ENCODE data around the gene ZNF19.
"Not testable (repeated sequence)": the region's sequence is repeated elsewhere in the genome, so short reads cannot be mapped to it uniquely, and the experiment has no call there.

ZNF19 gene

DNA sequence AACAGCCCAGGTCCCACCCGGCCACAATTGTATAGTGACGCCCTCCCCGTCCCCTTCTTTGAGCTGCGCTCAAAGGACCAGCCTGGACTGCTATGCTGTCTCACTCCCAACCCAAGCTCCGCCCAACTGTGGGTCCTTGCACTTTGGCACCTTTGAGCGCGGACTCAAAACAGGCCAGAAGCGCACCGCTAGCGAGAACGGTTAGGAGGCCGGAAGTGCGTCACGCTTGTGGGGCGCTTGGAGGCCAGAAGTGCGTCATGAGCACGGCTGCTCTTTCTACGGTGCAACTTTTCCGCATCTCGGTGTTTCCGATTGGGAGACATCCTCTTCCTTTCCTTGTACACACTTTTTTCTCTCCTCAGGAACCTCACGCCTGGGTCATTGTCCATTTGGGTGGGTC, at the start of gene ZNF19:
ZNF19 (minus strand) TSS at position 203 of the 400 bp plus-strand sequence. CDS start 7,210 bp downstream, outside the sequence.
- in situ Hi-C loops (cut with MboI; ENCODE audit: low pct_unique_long_range_greater_than_20kb, low sequenced_read_pairs): no loop called here
- DNase-seq: no peak

DNA sequence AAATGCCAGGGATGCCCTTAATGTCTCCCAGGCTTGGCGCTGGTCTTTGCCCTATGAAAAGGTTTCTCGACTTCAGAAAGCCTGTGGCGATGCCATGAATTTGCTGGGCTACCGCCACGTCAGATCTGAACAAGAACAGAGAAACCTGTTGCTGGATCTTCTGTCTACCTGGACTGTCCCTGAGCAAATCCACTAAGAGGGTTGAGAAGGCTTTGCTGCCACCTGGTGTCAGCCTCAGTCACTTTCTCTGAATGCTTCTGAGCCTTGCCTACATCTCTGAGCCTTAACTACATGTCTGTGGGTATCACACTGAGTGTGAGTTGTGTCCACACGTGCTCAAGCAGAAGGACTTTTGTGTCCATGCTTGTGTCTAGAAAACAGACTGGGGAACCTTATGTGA, 48.5 kb upstream of the ZNF19 start:
- DNase-seq: peak; percentile 50
- in situ Hi-C loops (cut with MboI; ENCODE audit: low pct_unique_long_range_greater_than_20kb, low sequenced_read_pairs): no loop called here

DNA sequence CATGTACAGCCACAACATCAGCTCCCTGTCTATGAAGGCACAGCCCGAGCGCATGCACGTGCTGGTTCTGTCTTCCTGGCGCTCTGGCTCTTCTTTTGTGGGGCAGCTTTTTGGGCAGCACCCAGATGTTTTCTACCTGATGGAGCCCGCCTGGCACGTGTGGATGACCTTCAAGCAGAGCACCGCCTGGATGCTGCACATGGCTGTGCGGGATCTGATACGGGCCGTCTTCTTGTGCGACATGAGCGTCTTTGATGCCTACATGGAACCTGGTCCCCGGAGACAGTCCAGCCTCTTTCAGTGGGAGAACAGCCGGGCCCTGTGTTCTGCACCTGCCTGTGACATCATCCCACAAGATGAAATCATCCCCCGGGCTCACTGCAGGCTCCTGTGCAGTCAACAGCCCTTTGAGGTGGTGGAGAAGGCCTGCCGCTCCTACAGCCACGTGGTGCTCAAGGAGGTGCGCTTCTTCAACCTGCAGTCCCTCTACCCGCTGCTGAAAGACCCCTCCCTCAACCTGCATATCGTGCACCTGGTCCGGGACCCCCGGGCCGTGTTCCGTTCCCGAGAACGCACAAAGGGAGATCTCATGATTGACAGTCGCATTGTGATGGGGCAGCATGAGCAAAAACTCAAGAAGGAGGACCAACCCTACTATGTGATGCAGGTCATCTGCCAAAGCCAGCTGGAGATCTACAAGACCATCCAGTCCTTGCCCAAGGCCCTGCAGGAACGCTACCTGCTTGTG, 47.8 kb upstream of the ZNF19 start:
- in situ Hi-C loops (cut with MboI; ENCODE audit: low pct_unique_long_range_greater_than_20kb, low sequenced_read_pairs): no loop called here
- no peak for DNase-seq

DNA sequence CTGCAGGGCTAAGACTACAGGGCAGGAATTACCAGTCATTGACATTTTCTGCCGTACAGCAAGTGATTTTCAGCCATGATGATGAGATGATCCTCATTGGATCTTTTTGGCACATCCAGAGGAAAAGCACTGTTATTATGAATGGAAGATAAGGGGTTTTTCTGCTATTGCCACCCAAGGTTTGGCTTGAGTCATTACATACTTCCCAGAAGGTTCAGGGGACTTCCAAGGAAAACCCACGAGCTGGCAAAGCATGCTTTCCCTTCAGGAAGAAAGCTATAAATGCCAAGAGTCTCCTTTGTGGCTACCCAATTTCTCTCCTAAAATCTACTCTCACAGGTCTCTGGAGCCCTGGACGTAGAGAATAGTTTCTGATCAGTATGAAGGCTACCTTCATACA, 43.2 kb upstream of the ZNF19 start:
- no peak for DNase-seq
- in situ Hi-C loops (cut with MboI; ENCODE audit: low pct_unique_long_range_greater_than_20kb, low sequenced_read_pairs): no loop called here

DNA sequence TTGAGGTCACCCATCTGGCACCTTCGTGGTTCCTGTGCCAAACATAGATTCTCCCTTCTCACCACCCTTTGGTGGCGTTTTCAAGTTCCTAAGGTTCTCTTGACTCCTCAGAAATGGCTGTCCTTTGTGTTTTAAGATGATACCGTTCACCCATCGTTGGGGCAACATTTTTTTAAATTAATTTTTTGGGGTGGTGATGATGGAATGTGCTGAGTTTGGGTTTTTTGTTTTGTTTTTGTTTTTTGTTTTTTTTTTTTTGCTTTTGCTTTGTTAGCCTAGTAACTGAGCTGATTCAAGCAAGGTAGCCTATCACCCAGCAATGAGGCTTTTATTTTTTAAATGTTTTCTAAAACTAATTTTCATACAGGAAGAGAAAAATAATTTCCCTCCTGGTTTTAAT, 39.7 kb upstream of the ZNF19 start:
- no peak for DNase-seq
- in situ Hi-C loops (cut with MboI; ENCODE audit: low pct_unique_long_range_greater_than_20kb, low sequenced_read_pairs): no loop called here

DNA sequence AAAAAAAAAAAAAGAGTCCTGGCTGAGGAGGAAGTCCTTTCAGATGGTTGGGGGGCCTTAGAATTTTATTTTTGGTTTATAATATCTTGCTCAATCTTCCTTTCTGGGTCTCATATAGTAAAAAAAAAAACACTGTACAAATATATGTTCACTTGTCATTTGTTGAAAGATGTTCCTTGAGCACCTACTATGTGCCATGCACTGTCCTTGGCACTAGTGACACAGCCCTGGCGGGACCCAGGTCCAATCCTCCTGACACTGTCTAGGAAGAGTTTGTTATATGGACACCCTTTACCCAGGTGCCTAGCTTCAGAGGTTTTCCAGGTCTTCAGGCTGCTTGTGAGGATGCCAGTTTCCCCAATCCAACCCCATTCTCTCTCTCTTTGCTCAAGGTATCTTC, 39.1 kb upstream of the ZNF19 start:
- in situ Hi-C loops (cut with MboI; ENCODE audit: low pct_unique_long_range_greater_than_20kb, low sequenced_read_pairs): no loop called here
- no peak for DNase-seq

DNA sequence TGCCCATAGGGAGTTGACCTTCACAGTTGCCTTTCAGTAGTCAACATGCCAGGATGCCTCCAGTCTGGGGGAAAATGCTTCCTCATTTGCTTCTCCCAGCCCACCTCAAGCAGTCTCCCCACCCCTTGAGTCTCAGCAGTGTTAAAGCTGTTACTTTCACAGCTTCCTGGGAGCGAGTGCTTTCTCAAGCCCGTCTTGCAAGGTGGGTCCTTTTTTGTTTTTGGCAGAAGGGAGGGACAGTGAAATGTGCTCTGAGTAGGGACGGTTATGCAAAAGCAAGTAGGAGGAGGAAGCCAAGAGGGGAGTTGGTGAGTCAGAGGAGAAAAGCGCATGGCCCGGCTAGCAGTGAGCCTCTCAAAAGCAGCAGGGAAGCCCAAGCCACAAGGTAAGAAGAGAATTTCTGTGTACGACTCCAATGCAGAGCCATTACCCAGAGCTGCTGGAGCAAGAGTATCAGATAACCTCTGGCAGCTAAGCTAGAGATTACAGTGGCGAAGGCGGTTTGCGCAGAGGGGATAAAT, 37.0 kb upstream of the ZNF19 start, which contains the start of gene CHST4:
CHST4 (plus strand) TSS at position 316 of the 521 bp plus-strand sequence. CDS start 10,252 bp downstream, outside the sequence.
- in situ Hi-C loops (cut with MboI; ENCODE audit: low pct_unique_long_range_greater_than_20kb, low sequenced_read_pairs): no loop called here
- DNase-seq: peak; percentile 33

DNA sequence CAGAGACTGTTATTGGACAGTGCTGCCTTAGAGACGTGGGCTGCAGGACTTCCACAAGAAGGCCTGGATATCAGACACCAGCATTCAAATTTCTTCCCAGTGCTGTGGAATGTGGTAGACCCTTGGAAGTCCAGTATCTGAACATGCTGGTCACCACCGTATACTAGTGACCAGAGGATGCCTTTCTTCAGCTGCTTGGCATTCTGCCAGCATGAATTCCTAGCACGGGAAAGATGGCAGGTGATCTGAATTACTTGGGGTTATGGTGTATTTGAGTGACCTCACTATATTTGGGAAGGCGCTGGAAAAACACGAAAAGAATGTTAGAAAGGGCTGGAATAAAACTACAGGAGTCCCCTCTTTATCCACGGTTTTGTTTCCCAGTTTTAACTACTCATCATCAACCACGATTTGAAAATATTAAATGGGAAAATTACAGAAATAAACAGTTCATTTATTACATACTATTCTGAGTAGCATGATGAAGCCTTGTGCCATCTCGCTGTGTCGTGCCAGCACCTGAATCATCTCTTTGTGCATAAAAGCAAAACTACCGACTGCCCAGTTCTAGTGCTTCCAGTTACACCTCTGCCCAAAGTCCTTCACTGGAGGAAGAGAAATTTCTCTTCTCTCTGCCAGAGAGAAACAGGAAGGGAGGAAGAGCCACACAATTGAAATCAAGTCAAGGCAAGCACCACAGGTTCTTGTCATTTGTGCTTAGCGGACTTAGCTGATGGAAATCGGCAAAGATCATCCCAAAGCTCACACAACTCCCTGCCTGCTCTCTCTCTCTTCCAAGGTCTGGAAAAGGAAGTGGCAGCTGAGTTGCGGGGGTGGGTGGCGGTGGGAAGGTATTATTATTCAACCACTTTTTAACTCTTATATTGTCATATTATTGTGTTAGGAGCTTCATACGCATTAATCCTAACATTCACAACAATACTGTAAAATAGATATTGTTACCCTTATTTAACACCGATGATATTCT, 35.7 kb upstream of the ZNF19 start:
- in situ Hi-C loops (cut with MboI; ENCODE audit: low pct_unique_long_range_greater_than_20kb, low sequenced_read_pairs): no loop called here
- DNase-seq: no peak

DNA sequence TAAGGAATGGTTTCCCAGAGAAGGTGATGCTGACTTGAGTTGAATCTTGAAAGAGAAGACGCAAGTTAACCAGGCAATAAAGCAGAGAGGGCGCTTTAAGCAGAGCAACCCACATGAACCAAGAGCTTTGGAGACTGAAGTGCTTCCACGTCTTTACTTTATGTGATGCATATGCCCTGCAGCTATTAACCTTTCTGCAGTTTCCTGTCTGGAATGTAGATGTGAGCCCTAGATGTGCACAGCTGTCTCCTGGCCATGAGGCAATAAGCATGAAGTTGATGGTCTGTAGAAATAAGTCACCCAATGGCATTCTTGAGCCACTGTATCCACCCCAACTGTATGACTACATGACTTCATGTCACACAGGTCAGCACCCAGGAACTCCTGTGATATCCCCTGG, 31.4 kb upstream of the ZNF19 start:
- in situ Hi-C loops (cut with MboI; ENCODE audit: low pct_unique_long_range_greater_than_20kb, low sequenced_read_pairs): no loop called here
- no peak for DNase-seq

DNA sequence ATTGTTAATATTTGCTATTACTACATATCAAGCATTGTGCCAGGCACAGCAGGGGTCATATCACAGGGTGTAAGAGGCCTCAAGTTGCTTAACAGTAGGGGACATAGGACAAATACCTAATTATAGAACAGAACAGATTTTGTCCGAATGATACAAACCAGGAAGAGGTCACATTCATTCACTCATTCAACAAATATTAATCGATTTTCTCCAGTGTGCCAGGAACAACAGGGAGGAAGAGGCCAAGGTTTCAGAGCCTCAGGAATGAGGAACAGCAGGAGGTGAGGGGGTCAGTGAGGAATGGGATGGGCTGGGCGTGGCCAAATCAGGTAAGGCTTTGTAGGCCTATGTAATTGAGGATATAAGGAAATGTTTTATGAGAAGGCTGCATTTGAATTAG, 25.9 kb upstream of the ZNF19 start:
- in situ Hi-C loops (cut with MboI; ENCODE audit: low pct_unique_long_range_greater_than_20kb, low sequenced_read_pairs): no loop called here
- no peak for DNase-seq

DNA sequence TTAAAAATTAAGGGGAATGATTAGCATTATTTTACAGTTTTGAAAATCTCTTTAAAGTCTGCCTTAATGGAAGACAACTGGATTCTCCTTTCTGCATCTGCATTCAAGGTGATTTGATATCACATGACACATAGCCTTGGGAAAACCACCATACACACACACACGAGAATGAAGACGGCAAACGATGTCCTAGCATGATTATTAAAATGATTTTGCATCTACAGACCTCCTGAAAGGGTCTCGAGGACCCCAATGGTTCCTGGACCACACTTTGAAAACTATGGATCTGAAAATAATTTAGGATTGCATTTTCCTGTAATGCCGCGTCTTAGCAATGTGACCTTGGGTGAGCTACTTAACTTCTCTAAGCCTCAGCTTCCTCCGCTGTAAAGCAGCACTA, 25.4 kb upstream of the ZNF19 start:
- in situ Hi-C loops (cut with MboI; ENCODE audit: low pct_unique_long_range_greater_than_20kb, low sequenced_read_pairs): no loop called here
- no peak for DNase-seq

DNA sequence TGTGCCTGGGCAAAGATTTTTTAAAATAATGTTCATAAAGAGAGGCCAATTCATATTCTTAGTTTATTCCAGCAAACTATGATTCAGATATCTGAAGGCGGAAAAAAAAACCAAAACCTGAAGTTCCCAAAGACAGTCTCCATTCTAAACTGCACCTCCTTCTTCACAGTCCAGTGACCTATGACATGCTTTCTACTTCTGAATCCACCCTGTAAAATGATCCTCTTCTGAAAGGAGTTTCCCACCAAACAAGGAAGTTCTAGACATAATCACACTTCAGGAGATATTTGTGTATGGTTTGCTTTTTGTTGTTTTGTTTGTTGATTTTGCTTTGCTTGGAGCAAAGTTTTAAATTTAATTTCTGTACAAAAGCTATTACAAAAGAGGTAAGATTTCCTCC, 24.2 kb upstream of the ZNF19 start:
- no peak for DNase-seq
- in situ Hi-C loops (cut with MboI; ENCODE audit: low pct_unique_long_range_greater_than_20kb, low sequenced_read_pairs): no loop called here

DNA sequence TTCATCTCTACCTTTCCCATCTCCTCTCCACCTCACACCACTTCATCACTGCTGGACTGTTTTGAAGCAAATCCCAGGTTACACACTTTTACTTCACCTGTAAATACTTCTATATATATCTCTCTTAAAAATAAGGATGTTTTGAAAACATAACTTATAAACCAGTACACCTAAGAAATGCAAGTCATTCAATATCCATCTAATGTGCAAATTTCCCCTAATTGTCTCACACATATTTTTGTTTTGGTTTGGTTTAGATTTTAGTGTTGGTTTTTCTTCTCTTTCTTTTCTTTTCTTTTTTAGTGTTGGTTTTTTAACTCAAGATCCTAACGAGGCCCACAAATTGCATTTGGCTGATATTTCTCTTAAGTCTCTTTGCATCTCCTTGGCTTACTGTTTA, 17.9 kb upstream of the ZNF19 start:
- DNase-seq: no peak
- in situ Hi-C loops (cut with MboI; ENCODE audit: low pct_unique_long_range_greater_than_20kb, low sequenced_read_pairs): no loop called here

DNA sequence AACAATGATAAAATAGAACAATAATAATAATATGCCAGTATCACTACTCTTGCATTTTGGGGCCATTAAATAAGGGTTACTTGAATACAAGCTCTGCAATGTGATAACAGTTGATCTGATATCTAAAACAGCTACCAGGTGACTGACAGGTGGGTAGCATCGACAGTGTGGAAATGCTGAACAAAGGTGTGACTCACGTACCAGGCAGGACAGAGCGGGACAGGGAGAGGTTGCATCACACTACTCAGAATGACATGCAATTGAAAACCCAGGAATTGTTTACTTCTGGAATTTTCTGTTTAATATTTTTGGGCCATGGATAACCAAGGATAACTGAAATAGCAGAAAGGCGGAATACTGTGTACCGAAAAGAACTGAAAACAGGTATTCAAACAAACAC, 15.8 kb upstream of the ZNF19 start:
- in situ Hi-C loops (cut with MboI; ENCODE audit: low pct_unique_long_range_greater_than_20kb, low sequenced_read_pairs): no loop called here
- DNase-seq: no peak

DNA sequence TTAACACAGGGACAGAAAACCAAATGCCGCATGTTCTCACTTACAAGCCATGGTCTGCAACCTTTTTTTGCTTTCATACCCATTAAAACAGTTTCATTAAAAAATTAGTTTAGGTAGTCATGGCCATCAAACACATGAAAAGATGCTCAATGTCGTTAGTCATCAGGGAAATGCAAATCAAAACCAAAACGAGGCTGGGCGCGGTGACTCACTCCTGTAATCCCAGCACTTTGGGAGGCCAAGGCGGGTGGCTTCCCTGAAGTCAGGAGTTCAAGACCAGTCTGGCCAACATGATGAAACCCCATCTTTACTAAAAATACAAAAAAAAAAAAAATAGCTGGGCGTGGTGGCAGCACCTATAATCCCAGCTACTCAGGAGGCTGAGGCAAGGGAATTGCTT, 14.9 kb upstream of the ZNF19 start:
- in situ Hi-C loops (cut with MboI; ENCODE audit: low pct_unique_long_range_greater_than_20kb, low sequenced_read_pairs); DNase-seq: not testable (repeated sequence)

DNA sequence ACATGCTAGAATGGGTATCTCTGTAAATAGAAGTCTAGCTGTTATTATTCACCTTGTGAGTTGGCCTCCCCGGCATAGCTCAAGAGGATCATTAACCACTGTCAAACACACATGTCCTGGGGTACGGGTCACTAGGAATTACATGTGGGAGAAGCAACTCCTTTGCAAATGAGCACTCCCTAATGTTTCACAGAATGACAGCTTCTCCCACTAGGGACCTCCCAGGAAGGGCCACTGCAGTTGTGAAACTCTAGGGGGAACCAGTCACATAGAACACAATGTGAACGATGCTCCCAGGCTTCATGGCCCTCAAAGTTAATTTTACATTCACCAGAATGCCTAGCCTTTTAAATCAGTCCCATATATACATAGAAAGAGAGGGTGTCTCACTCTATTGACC, 12.4 kb upstream of the ZNF19 start:
- no peak for DNase-seq
- in situ Hi-C loops (cut with MboI; ENCODE audit: low pct_unique_long_range_greater_than_20kb, low sequenced_read_pairs): no loop called here

DNA sequence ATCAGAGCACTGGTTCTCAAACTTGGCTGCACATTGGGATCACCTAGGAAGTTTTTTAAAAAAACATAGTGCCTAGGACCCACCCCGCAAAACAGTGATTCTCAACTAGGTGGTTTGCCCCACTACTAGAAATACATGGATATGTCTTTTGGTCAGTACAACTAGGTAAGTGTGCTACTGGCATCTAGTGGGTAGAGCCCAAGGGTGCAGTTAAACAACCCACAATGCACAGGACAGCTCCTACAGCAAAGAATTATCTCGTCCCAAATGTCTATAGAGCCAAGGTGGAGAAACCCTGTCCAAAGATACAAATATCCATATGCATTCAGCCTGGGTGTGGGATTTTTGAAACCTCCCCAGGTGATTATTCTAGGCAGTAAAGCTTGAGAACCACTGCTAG, 11.8 kb upstream of the ZNF19 start:
- in situ Hi-C loops (cut with MboI; ENCODE audit: low pct_unique_long_range_greater_than_20kb, low sequenced_read_pairs): no loop called here
- no peak for DNase-seq

DNA sequence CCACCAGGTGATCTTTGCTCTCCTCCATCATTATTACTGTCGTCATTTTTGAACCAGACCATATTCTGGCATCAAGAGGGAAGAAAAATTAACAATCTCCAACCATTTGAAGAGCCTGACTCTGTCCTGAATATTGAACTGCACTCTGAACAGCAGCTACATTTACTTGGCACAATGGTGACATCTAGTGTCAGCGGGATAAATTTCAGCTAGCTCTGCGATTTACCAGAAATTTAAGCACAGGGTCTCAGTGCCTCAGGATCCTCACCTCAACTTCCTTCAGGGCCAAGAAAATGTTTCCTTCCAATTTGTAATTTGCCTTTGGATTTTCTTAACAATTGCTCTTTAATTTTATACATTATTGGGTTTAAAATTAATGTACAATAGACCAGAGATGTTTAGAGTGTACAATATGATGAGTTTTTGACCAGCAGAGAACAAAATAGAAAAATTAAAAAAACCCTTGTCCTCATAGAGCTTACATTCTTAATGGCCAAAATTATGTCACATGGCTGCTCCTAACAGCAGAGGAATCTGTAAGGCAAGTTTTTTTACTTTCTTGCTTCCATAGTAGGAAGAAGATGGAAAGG, 10.7 kb upstream of the ZNF19 start:
- DNase-seq: peak; percentile 81
- in situ Hi-C loops (cut with MboI; ENCODE audit: low pct_unique_long_range_greater_than_20kb, low sequenced_read_pairs): no loop called here

DNA sequence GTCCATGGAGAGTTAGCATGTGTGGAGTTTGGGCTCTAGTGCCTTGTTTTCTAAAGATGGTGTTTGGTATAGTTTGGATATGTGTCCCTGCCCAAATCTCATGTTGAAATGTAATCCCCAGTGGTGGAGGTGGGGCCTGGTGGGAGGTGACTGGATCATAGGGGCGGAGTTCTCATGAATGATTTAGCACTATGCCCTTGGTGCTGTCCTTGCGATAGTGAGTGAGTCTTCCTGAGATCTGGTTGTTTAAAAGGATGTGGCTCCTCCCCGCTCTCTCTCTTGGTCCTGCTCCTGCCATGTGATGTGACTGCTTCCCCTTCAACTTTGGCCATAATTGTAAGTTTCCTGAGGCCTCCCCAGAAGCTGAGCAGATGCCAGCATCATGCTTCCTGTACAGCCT, 8.9 kb upstream of the ZNF19 start:
- DNase-seq: no peak
- in situ Hi-C loops (cut with MboI; ENCODE audit: low pct_unique_long_range_greater_than_20kb, low sequenced_read_pairs): no loop called here

DNA sequence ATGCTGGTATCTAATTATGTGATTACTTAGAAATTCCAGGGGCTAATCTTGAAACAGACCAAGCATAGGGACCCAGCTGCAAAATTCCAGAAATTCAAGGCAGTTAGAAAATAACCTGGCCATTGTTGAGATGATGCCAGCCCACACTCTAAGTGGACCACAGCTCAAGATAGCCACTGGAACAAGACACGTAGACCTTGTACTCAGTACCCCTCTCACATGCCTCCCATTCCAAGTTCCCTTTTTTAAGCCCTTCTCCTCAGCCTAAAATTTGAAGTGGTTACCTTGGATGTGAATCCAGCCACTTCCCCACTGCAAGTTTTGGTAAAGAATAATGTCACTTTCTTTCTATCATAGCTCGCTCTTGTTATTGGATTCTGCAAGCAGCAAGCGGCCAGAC, 4.1 kb upstream of the ZNF19 start:
- in situ Hi-C loops (cut with MboI; ENCODE audit: low pct_unique_long_range_greater_than_20kb, low sequenced_read_pairs): no loop called here
- DNase-seq: no peak
